ENCODE results near the gene ATP8A2. TPM values are rescaled to one million over a fixed set of nuclear protein-coding genes. Genes with fewer than 3 reads are reported as not detected.

Gene ATP8A2
- total RNA-seq, 4 donors from 2014 or later, result 0.13 to 0.24 (median 0.20) TPM

DNA sequence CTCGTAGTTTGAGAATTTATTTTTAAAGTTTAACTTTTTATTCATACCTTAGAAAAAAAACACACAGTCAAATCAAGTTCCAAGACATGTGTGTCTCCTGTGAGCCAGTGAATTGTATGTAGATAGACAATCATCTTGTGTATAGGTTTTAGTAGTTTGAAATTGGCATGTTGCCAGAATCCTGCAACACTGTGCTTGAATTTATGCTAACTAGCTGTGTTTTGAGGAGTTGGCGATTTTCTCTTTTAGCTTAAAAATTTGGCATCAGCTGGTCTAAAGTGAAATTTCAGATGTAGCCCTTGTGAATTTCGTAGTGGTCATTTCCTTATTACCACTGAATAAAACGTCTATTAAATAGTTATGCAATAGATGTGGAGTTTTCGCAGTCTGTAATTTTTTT lies 213.2 kb downstream of the ATP8A2 start:
- H3K27ac ChIP-seq, result no peak overlapping the region
- no peak for DNase-seq (ENCODE audit: low spot score in 2 of 2)

DNA sequence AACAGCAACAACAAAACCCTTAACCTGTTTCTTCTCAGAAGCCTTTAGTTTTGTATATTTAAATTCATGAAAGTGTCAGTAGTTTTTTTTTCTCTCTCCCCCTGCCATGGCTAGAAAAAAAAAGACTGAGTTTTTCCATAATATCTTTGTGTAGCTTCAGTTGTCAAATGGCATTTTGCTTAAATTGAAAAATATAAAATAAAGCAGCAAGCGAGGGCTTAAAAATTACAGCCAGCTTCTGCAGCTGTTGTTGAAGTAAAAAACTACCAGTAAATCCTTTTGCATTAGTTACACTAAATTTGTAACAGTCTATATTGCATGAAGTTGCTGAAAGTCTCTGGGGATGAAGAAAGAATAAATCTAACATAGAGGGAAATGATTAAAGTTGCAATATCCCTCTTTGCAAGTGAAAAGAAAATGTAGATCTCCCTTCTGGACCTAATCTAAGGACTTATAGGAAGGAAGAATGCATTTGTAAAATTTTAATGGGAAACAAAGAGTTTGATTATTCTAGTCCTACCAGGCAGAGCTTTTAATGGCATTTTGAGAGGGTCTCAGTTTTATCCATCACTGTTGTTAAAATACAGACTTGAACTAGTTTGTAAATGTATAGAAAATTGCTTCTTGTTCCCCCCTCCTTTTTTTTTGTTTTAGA lies 215.7 kb downstream of the ATP8A2 start:
- no peaks in the 10 kb centered on the region for H3K36me3 ChIP-seq
- DNase-seq (ENCODE audit: low spot score in 2 of 2), result no peak
- H3K27me3 ChIP-seq, result peaks cover 7% of the 10 kb centered on the region
- no peak overlapping the region for H3K4me3 ChIP-seq
- no peaks in the 10 kb centered on the region for H3K4me1 ChIP-seq
- WGBS, result 66% methylated on average over 1 of the region's 1 CpG
- TF ChIP-seq, protein P1, sequence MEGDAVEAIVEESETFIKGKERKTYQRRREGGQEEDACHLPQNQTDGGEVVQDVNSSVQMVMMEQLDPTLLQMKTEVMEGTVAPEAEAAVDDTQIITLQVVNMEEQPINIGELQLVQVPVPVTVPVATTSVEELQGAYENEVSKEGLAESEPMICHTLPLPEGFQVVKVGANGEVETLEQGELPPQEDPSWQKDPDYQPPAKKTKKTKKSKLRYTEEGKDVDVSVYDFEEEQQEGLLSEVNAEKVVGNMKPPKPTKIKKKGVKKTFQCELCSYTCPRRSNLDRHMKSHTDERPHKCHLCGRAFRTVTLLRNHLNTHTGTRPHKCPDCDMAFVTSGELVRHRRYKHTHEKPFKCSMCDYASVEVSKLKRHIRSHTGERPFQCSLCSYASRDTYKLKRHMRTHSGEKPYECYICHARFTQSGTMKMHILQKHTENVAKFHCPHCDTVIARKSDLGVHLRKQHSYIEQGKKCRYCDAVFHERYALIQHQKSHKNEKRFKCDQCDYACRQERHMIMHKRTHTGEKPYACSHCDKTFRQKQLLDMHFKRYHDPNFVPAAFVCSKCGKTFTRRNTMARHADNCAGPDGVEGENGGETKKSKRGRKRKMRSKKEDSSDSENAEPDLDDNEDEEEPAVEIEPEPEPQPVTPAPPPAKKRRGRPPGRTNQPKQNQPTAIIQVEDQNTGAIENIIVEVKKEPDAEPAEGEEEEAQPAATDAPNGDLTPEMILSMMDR (IDR thresholded peaks at IDR 0.05), result no peak
- TF ChIP-seq POLR2A (IDR thresholded peaks at IDR 0.05) (no peak), POLR2AphosphoS5 (IDR thresholded peaks at IDR 0.05) (no peak), EP300 (IDR thresholded peaks at IDR 0.05) (no peak)
- H3K9me3 ChIP-seq, result no peaks in the 10 kb centered on the region
- no peak overlapping the region for H3K27ac ChIP-seq

More for the DNA sequence above, 213.2 kb downstream of the ATP8A2 start:
- Histone ChIP-seq H3K27me3 (no peaks in the 10 kb centered on the region), H3K4me3 (no peak overlapping the region), H3K4me1 (no peaks in the 10 kb centered on the region), H3K9me3 (no peaks in the 10 kb centered on the region), H3K36me3 (no peaks in the 10 kb centered on the region)
- TF ChIP-seq EP300 (IDR thresholded peaks at IDR 0.05) (no peak), POLR2AphosphoS5 (IDR thresholded peaks at IDR 0.05) (no peak), POLR2A (IDR thresholded peaks at IDR 0.05) (no peak)
- TF ChIP-seq, protein P1 (IDR thresholded peaks at IDR 0.05), result no peak
- WGBS, result 65% methylated on average over 5 of the region's 5 CpGs

DNA sequence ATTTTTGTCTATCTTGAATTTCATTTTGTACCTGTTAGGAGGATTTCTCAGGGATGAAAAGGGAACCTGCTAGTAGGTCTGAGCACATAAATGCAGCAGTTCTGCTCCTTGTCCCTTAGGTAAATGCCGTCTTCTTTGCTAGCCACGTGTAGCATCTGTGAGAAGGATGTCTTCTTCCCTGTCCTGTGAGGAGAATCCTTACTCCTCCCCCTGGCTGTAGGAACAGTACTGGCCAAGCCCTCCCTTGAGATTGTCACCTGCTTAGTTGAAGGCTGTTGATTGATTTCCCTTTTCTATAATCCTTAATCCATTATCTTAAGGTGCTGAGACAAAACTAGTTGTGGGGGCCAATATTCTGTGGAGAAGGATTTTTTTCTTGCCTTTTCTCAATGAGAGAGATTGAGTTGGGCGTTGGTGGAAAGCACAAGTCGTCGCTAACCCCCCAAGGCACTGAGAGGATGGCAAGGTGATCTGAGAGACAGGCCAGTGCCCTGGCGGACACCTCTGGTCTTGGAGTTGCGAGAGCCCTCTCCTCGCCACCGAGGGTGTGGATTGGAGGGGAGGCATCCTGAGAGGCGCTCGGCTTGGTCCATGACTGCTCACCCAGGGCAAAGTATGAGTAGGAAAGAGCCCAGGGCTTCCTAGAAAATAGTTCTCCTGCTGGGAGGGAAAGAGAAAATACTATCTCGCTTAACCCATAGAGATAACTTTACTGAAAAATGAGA lies 216.7 kb downstream of the ATP8A2 start:
- no peak for TF ChIP-seq POLR2AphosphoS5 (IDR thresholded peaks at IDR 0.05)
- TF ChIP-seq EP300 (IDR thresholded peaks at IDR 0.05), result no peak
- TF ChIP-seq, protein P1 (IDR thresholded peaks at IDR 0.05), result no peak
- no peak for TF ChIP-seq POLR2A (IDR thresholded peaks at IDR 0.05)
- no peaks in the 10 kb centered on the region for H3K9me3 ChIP-seq
- H3K27ac ChIP-seq, result no peak overlapping the region
- DNase-seq (ENCODE audit: low spot score in 2 of 2), result no peak
- H3K27me3 ChIP-seq, result peaks cover 8% of the 10 kb centered on the region
- WGBS, result 85% methylated on average over 12 of the region's 12 CpGs
- H3K36me3 ChIP-seq, result no peaks in the 10 kb centered on the region
- no peaks in the 10 kb centered on the region for H3K4me1 ChIP-seq
- no peak overlapping the region for H3K4me3 ChIP-seq

DNA sequence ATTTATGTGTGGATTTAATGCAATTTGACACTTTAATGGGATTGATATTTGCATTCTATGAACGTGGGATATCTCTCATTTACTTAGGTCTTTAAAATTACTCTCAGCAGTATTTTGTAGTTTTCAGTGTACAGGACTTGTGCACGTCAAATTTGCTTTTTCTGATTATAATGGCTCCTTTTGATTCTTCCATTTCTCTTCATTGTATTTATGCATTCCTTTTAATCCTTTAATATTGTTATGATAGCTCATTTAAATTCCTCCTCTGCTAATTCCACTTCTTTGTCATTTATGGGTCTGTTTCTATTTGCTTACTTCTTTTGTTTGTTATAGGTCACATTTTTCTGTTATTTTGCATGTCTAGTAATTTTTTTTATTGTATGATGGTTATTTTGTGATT lies 226.6 kb downstream of the ATP8A2 start:
- H3K4me1 ChIP-seq, result no peaks in the 10 kb centered on the region
- DNase-seq (ENCODE audit: low spot score in 2 of 2), result no peak
- H3K27ac ChIP-seq, result no peak overlapping the region
- no peak overlapping the region for H3K4me3 ChIP-seq
- H3K36me3 ChIP-seq, result no peaks in the 10 kb centered on the region
- H3K27me3 ChIP-seq, result peaks cover 4% of the 10 kb centered on the region
- TF ChIP-seq EP300 (IDR thresholded peaks at IDR 0.05) (no peak), POLR2AphosphoS5 (IDR thresholded peaks at IDR 0.05) (no peak), POLR2A (IDR thresholded peaks at IDR 0.05) (no peak)
- TF ChIP-seq, protein P1 (IDR thresholded peaks at IDR 0.05), result no peak
- H3K9me3 ChIP-seq, result no peaks in the 10 kb centered on the region
- 74% methylated on average over 2 of the region's 2 CpGs for WGBS

DNA sequence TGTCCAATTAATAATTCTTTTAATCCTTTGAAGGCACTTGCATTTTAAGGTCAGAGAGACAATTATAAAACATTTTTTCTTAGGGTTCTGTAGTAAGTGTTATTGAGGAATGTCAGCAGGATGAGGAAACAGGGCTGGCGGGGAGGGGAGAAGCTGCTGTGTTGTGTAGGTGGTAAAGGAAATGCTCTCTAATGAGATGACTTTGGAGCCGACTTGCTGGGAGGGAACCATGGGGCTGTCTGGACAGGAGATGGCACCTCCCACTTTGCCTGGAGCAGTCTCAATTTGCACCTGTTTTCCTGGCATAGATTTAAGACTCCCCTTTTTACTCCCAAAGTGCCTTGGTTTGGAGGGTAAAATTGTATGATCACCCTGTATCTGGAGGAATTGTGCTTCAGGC lies 230.4 kb downstream of the ATP8A2 start:
- Histone ChIP-seq H3K4me1 (no peaks in the 10 kb centered on the region), H3K4me3 (no peak overlapping the region), H3K27me3 (peaks cover 6% of the 10 kb centered on the region), H3K9me3 (no peaks in the 10 kb centered on the region), H3K27ac (no peak overlapping the region), H3K36me3 (no peaks in the 10 kb centered on the region)
- DNase-seq (ENCODE audit: low spot score in 2 of 2), result no peak
- no peak for TF ChIP-seq POLR2A (IDR thresholded peaks at IDR 0.05)
- no peak for TF ChIP-seq POLR2AphosphoS5 (IDR thresholded peaks at IDR 0.05)
- TF ChIP-seq, protein P1 (IDR thresholded peaks at IDR 0.05), result no peak
- TF ChIP-seq EP300 (IDR thresholded peaks at IDR 0.05), result no peak
- WGBS, result 33% methylated on average over 2 of the region's 2 CpGs
